ENCODE measurements around the gene ATG4D.
"Not testable (repeated sequence)": the region's sequence is repeated elsewhere in the genome, so short reads cannot be mapped to it uniquely, and the experiment has no call there.

DNA sequence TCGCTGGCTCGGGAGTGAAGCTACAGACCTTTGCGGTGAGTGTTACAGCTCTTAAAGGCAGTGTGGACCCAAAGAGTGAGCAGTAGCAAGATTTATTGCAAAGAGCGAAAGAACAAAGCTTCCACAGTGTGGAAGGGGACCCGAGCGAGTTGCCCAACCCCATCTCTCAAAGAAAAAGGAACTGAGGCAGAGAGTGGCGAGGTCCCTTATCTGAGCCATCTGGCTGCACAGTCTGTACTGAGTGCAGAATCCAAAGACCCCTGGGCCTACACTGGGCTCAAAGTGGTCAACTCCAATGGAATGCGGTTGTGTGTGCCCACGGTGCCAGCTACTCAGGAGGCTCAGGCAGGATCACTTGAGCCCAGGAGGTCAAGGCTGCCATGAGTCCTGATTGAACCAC, 4.7 kb upstream of the ATG4D start:
- TF ChIP-seq NR3C1 (CRISPR knock-in tag; conservative IDR thresholded peaks at IDR 0.05; ENCODE audit: low read depth); RELA (CRISPR knock-in tag; IDR thresholded peaks at IDR 0.05; ENCODE audit: borderline replicate concordance); TEAD4 (CRISPR knock-in tag; IDR thresholded peaks at IDR 0.05); ELF4 (CRISPR knock-in tag; IDR thresholded peaks at IDR 0.05; ENCODE audit: low read depth): not testable (repeated sequence)
- TF ChIP-seq, protein P1, sequence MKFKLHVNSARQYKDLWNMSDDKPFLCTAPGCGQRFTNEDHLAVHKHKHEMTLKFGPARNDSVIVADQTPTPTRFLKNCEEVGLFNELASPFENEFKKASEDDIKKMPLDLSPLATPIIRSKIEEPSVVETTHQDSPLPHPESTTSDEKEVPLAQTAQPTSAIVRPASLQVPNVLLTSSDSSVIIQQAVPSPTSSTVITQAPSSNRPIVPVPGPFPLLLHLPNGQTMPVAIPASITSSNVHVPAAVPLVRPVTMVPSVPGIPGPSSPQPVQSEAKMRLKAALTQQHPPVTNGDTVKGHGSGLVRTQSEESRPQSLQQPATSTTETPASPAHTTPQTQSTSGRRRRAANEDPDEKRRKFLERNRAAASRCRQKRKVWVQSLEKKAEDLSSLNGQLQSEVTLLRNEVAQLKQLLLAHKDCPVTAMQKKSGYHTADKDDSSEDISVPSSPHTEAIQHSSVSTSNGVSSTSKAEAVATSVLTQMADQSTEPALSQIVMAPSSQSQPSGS (CRISPR knock-in tag; IDR thresholded peaks at IDR 0.05; ENCODE audit: borderline replicate concordance, low read depth) = not testable (repeated sequence)
- TF ChIP-seq, protein P2, sequence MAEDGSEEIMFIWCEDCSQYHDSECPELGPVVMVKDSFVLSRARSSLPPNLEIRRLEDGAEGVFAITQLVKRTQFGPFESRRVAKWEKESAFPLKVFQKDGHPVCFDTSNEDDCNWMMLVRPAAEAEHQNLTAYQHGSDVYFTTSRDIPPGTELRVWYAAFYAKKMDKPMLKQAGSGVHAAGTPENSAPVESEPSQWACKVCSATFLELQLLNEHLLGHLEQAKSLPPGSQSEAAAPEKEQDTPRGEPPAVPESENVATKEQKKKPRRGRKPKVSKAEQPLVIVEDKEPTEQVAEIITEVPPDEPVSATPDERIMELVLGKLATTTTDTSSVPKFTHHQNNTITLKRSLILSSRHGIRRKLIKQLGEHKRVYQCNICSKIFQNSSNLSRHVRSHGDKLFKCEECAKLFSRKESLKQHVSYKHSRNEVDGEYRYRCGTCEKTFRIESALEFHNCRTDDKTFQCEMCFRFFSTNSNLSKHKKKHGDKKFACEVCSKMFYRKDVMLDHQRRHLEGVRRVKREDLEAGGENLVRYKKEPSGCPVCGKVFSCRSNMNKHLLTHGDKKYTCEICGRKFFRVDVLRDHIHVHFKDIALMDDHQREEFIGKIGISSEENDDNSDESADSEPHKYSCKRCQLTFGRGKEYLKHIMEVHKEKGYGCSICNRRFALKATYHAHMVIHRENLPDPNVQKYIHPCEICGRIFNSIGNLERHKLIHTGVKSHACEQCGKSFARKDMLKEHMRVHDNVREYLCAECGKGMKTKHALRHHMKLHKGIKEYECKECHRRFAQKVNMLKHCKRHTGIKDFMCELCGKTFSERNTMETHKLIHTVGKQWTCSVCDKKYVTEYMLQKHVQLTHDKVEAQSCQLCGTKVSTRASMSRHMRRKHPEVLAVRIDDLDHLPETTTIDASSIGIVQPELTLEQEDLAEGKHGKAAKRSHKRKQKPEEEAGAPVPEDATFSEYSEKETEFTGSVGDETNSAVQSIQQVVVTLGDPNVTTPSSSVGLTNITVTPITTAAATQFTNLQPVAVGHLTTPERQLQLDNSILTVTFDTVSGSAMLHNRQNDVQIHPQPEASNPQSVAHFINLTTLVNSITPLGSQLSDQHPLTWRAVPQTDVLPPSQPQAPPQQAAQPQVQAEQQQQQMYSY (CRISPR knock-in tag; IDR thresholded peaks at IDR 0.05) = not testable (repeated sequence)
- TF ChIP-seq, protein P3, sequence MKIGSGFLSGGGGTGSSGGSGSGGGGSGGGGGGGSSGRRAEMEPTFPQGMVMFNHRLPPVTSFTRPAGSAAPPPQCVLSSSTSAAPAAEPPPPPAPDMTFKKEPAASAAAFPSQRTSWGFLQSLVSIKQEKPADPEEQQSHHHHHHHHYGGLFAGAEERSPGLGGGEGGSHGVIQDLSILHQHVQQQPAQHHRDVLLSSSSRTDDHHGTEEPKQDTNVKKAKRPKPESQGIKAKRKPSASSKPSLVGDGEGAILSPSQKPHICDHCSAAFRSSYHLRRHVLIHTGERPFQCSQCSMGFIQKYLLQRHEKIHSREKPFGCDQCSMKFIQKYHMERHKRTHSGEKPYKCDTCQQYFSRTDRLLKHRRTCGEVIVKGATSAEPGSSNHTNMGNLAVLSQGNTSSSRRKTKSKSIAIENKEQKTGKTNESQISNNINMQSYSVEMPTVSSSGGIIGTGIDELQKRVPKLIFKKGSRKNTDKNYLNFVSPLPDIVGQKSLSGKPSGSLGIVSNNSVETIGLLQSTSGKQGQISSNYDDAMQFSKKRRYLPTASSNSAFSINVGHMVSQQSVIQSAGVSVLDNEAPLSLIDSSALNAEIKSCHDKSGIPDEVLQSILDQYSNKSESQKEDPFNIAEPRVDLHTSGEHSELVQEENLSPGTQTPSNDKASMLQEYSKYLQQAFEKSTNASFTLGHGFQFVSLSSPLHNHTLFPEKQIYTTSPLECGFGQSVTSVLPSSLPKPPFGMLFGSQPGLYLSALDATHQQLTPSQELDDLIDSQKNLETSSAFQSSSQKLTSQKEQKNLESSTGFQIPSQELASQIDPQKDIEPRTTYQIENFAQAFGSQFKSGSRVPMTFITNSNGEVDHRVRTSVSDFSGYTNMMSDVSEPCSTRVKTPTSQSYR (CRISPR knock-in tag; IDR thresholded peaks at IDR 0.05) = not testable (repeated sequence)
- TF ChIP-seq, protein P4, sequence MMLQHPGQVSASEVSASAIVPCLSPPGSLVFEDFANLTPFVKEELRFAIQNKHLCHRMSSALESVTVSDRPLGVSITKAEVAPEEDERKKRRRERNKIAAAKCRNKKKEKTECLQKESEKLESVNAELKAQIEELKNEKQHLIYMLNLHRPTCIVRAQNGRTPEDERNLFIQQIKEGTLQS (CRISPR knock-in tag; conservative IDR thresholded peaks at IDR 0.05) = not testable (repeated sequence)
